GM19351 (cell line): ENCODE data around the gene GALNT1.
"Not testable (repeated sequence)": the region's sequence is repeated elsewhere in the genome, so short reads cannot be mapped to it uniquely, and the experiment has no call there.

Source experiments
- ATAC-seq: cut with Tn5 transposase; IDR thresholded peaks from one replicate; pipeline ENCODE4 v1.9.1; 2021; ENCODE audit warnings: mild to moderate bottlenecking, moderate library complexity; ENCODE audit not compliant: unreplicated experiment

The GALNT1 gene

GRCh38 chr18:35581546-35581897, at the start of gene GALNT1:
TSS of gene GALNT1 (plus strand) at chr18:35581740. CDS start at chr18:35654663, 72,923 bp downstream.
- no peak for ATAC-seq

- ATAC-seq: no peak
Observed at GRCh38 chr18:35533916-35534405, 47.6 kb upstream of the GALNT1 start.

GRCh38 chr18:35535297-35535696, 46.2 kb upstream of the GALNT1 start:
- no peak for ATAC-seq

GRCh38 chr18:35542356-35542755, 39.2 kb upstream of the GALNT1 start:
- ATAC-seq: no peak

GRCh38 chr18:35547008-35547605, 34.4 kb upstream of the GALNT1 start:
- no peak for ATAC-seq

- no peak for ATAC-seq
Observed at GRCh38 chr18:35549564-35549963, 32.0 kb upstream of the GALNT1 start.

GRCh38 chr18:35553300-35553699, 28.2 kb upstream of the GALNT1 start:
- no peak for ATAC-seq

- ATAC-seq: not testable (repeated sequence)
Observed at GRCh38 chr18:35555538-35555937, 26.0 kb upstream of the GALNT1 start.

GRCh38 chr18:35559867-35560266, 21.7 kb upstream of the GALNT1 start:
- ATAC-seq: no peak

- ATAC-seq: peak; percentile 78
Observed at GRCh38 chr18:35564795-35565453, 16.6 kb upstream of the GALNT1 start.

- no peak for ATAC-seq
Observed at GRCh38 chr18:35566019-35566418, 15.5 kb upstream of the GALNT1 start.

- no peak for ATAC-seq
Observed at GRCh38 chr18:35570182-35570581, 11.4 kb upstream of the GALNT1 start.

- ATAC-seq: no peak
Observed at GRCh38 chr18:35571138-35571537, 10.4 kb upstream of the GALNT1 start.

GRCh38 chr18:35572644-35573043, 8.9 kb upstream of the GALNT1 start:
- ATAC-seq: no peak

GRCh38 chr18:35573531-35573930, 8.0 kb upstream of the GALNT1 start:
- peak; percentile 35 for ATAC-seq

GRCh38 chr18:35576240-35576845, 5.2 kb upstream of the GALNT1 start:
- not testable (repeated sequence) for ATAC-seq

GRCh38 chr18:35577045-35577848, 4.3 kb upstream of the GALNT1 start:
- ATAC-seq: peak; percentile 46

GRCh38 chr18:35578481-35578880, 3.1 kb upstream of the GALNT1 start:
- ATAC-seq: no peak

- no peak for ATAC-seq
Observed at GRCh38 chr18:35578936-35579335, 2.6 kb upstream of the GALNT1 start.

GRCh38 chr18:35580701-35581539, 620 bp upstream of the GALNT1 start:
- peak; percentile 46 for ATAC-seq
